Measurements from ENCODE around the gene NBAS. TPM values are rescaled to one million over a fixed set of nuclear protein-coding genes. Genes with fewer than 3 reads are reported as not detected.

Gene NBAS
- polyA plus RNA-seq, 1 of the 3 experiments (the other 2 are of a cell fraction): 12.0 TPM

DNA sequence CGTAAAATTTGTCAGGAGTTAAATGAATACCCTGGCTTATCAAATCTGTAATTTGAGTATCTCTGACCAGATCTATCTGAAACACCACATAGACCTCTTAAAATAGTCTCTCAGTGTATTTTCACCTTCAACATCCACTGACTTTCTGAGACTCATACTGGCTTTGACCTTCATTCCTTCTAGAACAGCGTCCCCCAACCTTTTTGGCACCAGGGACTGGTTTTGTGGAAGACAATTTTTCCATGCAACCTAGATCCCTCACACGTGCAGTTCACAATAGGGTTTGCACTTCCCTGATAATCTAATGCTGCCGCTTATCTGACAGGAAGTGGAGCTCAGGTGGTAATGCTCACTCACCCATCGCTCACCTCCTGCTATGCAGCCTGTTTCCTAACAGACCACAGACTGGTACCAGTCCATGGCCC is 3.2 kb downstream of the NBAS start (continued):
- no peak for TF ChIP-seq MAX (IDR thresholded peaks at IDR 0.05; ENCODE audit: low read depth)

- no peak overlapping the region for H3K27ac ChIP-seq (ENCODE audit: low read depth in 2 of 2, low read length in 1 of 2)
- no peak for TF ChIP-seq PBX3 (IDR thresholded peaks at IDR 0.05)
- no peak for TF ChIP-seq MEF2A (IDR thresholded peaks at IDR 0.05; ENCODE audit: borderline replicate concordance, low read depth)
- DNase-seq: no peak
- H3K9ac ChIP-seq: no peak overlapping the region
- peaks cover 1 to 11% of the 10 kb centered on the region in 2 experiments; a peak in 2 of 4 replicates for H3K4me1 ChIP-seq (ENCODE audit: control insufficient read depth in 1 of 2, insufficient read depth in 2 of 2, low read depth in 1 of 2, low read length in 1 of 2)
- H3K36me3 ChIP-seq (replicated peaks in 1 of 2; ENCODE audit: control insufficient read depth in 1 of 2, insufficient read depth in 2 of 2, low read length in 1 of 2): peaks cover 17 to 30% of the 10 kb centered on the region in 2 experiments
- no peak overlapping the region for H2AFZ ChIP-seq (ENCODE audit: low read depth)
- ChIA-PET POLR2A (no interaction called here), CTCF (interaction anchor here (0.8 to 4.8 kb wide), 3 partner anchors 10 to 396 kb away, joined by 3 to 36 read pairs (median 4); no protein-coding TSS in a partner anchor)
- H3K4me2 ChIP-seq: no peak overlapping the region
- H3F3A ChIP-seq (replicated peaks; ENCODE audit: insufficient read depth): peaks cover 8% of the 10 kb centered on the region
- H3K9me3 ChIP-seq: no peaks in the 10 kb centered on the region
- H4K20me1 ChIP-seq (ENCODE audit: insufficient read depth): peaks cover 9% of the 10 kb centered on the region; the same call in 1 of the 2 replicates
- 94% methylated on average over 4 of the region's 4 CpGs for WGBS (ENCODE audit: low lambda C conversion rate)
- peaks cover 64% of the 10 kb centered on the region for H3K79me2 ChIP-seq (ENCODE audit: insufficient read depth)
- H3K27me3 ChIP-seq (ENCODE audit: insufficient read depth): no peaks in the 10 kb centered on the region
- no peak overlapping the region for H3K4me3 ChIP-seq (ENCODE audit: low read depth in 2 of 2, low read length in 1 of 2)
- no peaks in the 10 kb centered on the region for H3K9me2 ChIP-seq
Observed at GRCh38 chr2:15556311-15556930, 4.7 kb downstream of the NBAS start.

GRCh38 chr2:15555760-15556193 is 5.4 kb downstream of the NBAS start:
- TF ChIP-seq RXRA (IDR thresholded peaks at IDR 0.05; ENCODE audit: borderline replicate concordance, low read depth) (no peak), REST (IDR thresholded peaks at IDR 0.05; ENCODE audit: low read depth, low read length) (no peak), MXI1 (IDR thresholded peaks at IDR 0.05; ENCODE audit: low read depth, low read length) (no peak), USF1 (IDR thresholded peaks at IDR 0.05; ENCODE audit: borderline replicate concordance, low read depth) (no peak)
- H3K4me1 ChIP-seq (ENCODE audit: control insufficient read depth in 1 of 2, insufficient read depth in 2 of 2, low read depth in 1 of 2, low read length in 1 of 2): peaks cover 0 to 10% of the 10 kb centered on the region in 2 experiments; a peak in 2 of 4 replicates
- no peak overlapping the region for H3K9ac ChIP-seq
- no peak overlapping the region for H2AFZ ChIP-seq (ENCODE audit: low read depth)
- no peaks in the 10 kb centered on the region for H3K9me2 ChIP-seq
- no peaks in the 10 kb centered on the region for H3K9me3 ChIP-seq
- ChIA-PET POLR2A (no interaction called here), CTCF (interaction anchor here (0.8 to 4.8 kb wide), 3 partner anchors 9 to 395 kb away, joined by 3 to 36 read pairs (median 4); no protein-coding TSS in a partner anchor)
- H3F3A ChIP-seq (replicated peaks; ENCODE audit: insufficient read depth): peaks cover 8% of the 10 kb centered on the region
- peaks cover 62% of the 10 kb centered on the region for H3K79me2 ChIP-seq (ENCODE audit: insufficient read depth)
- H3K27me3 ChIP-seq (ENCODE audit: insufficient read depth): no peaks in the 10 kb centered on the region
- no peak overlapping the region for H3K4me2 ChIP-seq
- WGBS (ENCODE audit: low lambda C conversion rate): 95% methylated on average over 3 of the region's 3 CpGs
- no peak overlapping the region for H3K27ac ChIP-seq (ENCODE audit: low read depth in 2 of 2, low read length in 1 of 2)
- DNase-seq: no peak
- no peak overlapping the region for H3K4me3 ChIP-seq (ENCODE audit: low read depth in 2 of 2, low read length in 1 of 2)
- peaks cover 17 to 33% of the 10 kb centered on the region in 2 experiments for H3K36me3 ChIP-seq (replicated peaks in 1 of 2; ENCODE audit: control insufficient read depth in 1 of 2, insufficient read depth in 2 of 2, low read length in 1 of 2)
- peaks cover 9% of the 10 kb centered on the region; the same call in 1 of the 2 replicates for H4K20me1 ChIP-seq (ENCODE audit: insufficient read depth)

Measured in SK-N-SH (cell line).